IPS DF 6.9 (cell line): Measurements from ENCODE around the gene NAA60.

Experiments used
- DNase-seq: peaks from one replicate; pipeline ENCODE4 v3.0.0-alpha.2; 2013; ENCODE audit warnings: low read depth, low spot score
- H3K27ac ChIP-seq: one replicate; pipeline ENCODE4 v1.5.1; 2013; ENCODE audit warnings: low read length, control low read depth
- H3K27me3 ChIP-seq: 2 replicates; pipeline ENCODE4 v1.6.1; 2013; ENCODE audit warnings: mild to moderate bottlenecking, low read length; ENCODE audit not compliant: control insufficient read depth, insufficient read depth
- H3K36me3 ChIP-seq: 2 replicates; pipeline ENCODE4 v1.6.1; 2013; ENCODE audit warnings: low read length; ENCODE audit not compliant: control insufficient read depth, insufficient read depth
- H3K4me1 ChIP-seq: 2 replicates; pipeline ENCODE4 v1.6.1; 2013; ENCODE audit warnings: low read length; ENCODE audit not compliant: control insufficient read depth, insufficient read depth
- H3K4me3 ChIP-seq: 2 replicates; pipeline ENCODE4 v1.5.1; 2013; ENCODE audit warnings: mild to moderate bottlenecking, low read length
- H3K9me3 ChIP-seq: 2 replicates; pipeline ENCODE4 v1.6.1; 2013; ENCODE audit warnings: low read length, inconsistent platforms; ENCODE audit not compliant: control insufficient read depth, insufficient read depth
- WGBS: extraction: QIAGEN DNeasy Blood & Tissue Kit; methylation state at CpG from one replicate; pipeline ENCODE4 v1.1.7; 2013; ENCODE audit warnings: mixed read lengths, missing lambda C conversion rate; ENCODE audit not compliant: insufficient read length, insufficient coverage; 5-methylcytosine and 5-hydroxymethylcytosine counted together

NAA60 gene

GRCh38 chr16:3444032-3444388 lies 530 bp downstream of the NAA60 start:
- Histone ChIP-seq H3K4me3 (peak overlapping the region; percentile 35; the same call in 1 of the 2 replicates), H3K4me1 (no peaks in the 10 kb centered on the region), H3K27me3 (no peaks in the 10 kb centered on the region), H3K9me3 (no peaks in the 10 kb centered on the region), H3K27ac (no peak overlapping the region), H3K36me3 (no peaks in the 10 kb centered on the region)
- WGBS = no CpG with 5 or more reads among the region's 10 CpGs
- no peak for DNase-seq

- H3K27me3 ChIP-seq = no peaks in the 10 kb centered on the region
- no peak overlapping the region for H3K4me3 ChIP-seq
- DNase-seq = no peak
- H3K9me3 ChIP-seq = no peaks in the 10 kb centered on the region; the same call in 1 of the 2 replicates
- no peaks in the 10 kb centered on the region; the same call in 1 of the 2 replicates for H3K4me1 ChIP-seq
- H3K36me3 ChIP-seq = no peaks in the 10 kb centered on the region
- H3K27ac ChIP-seq = no peak overlapping the region
- no CpG with 5 or more reads among the region's 5 CpGs for WGBS
Measured at GRCh38 chr16:3454093-3454492, 10.6 kb downstream of the NAA60 start.

DNA sequence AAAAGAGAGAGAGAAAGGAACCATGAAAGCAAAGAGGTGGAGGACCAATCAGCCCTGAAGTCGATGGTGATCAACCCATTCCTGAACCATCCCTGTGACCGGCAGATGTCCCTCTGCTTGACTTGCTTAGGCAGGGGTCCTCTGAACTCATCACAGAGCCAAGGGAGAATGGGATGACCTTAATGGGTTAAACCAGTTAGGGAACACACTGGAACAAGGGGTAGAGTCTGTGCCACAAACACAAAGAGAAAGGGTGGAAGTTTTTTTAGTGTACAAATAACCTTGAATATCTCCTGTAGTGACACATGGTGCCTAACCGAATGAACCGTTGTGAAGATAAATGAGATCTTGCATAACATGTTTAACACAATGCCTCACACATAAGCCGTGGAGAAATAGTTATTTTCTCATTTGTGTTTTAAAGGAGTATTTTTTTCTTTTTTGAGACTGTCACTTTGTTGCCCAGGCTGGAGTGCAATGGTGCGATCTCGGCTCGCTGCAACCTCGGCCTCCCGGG lies 11.2 kb downstream of the NAA60 start:
- DNase-seq = no peak
- no peaks in the 10 kb centered on the region for H3K27me3 ChIP-seq
- H3K4me3 ChIP-seq = no peak overlapping the region
- no peaks in the 10 kb centered on the region for H3K36me3 ChIP-seq
- H3K27ac ChIP-seq = no peak overlapping the region
- no peaks in the 10 kb centered on the region for H3K9me3 ChIP-seq
- H3K4me1 ChIP-seq = peaks cover 2% of the 10 kb centered on the region; the same call in 1 of the 2 replicates
- no CpG with 5 or more reads among the region's 10 CpGs for WGBS

- no peaks in the 10 kb centered on the region for H3K36me3 ChIP-seq
- H3K27me3 ChIP-seq = no peaks in the 10 kb centered on the region
- peak; percentile 70 for DNase-seq
- no CpG with 5 or more reads among the region's 83 CpGs for WGBS
- peak overlapping the region; percentile 50; the same call in 1 of the 2 replicates for H3K4me3 ChIP-seq
- peaks cover 5% of the 10 kb centered on the region for H3K4me1 ChIP-seq
- H3K9me3 ChIP-seq = no peaks in the 10 kb centered on the region
- H3K27ac ChIP-seq = no peak overlapping the region
Measured at GRCh38 chr16:3457434-3458252, 14.2 kb downstream of the NAA60 start.

DNA sequence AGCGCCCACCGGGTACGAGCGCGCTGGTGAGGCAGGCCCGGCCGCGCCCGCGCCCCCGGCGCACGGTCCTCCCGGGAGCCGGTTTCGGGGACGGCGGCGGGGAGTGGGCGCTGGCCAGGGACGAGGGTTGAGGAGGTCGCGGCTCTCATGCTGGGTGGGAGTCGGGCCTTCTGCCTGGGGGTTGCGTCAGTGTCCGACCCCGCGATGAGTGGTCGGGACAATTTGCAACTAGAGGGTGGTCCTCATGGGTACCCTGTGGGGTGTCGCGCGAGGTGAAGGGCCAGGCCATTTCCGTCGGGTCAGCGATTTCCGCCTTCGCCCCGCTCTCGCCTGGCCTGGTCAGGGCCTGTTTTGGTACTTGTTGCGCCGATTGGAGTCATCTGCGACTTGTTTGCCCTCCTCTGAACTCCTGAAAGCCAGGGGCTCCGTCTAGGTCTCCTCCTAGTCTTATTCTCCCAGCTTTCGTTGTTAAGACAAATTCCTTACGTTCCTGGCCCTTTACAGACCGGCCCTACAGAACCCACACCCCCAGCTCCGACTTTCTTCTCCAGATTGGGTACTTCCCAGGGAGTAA lies 14.9 kb downstream of the NAA60 start:
- no peaks in the 10 kb centered on the region for H3K36me3 ChIP-seq
- no peak overlapping the region for H3K27ac ChIP-seq
- H3K27me3 ChIP-seq = no peaks in the 10 kb centered on the region
- WGBS = no CpG with 5 or more reads among the region's 47 CpGs
- H3K9me3 ChIP-seq = no peaks in the 10 kb centered on the region
- no peak for DNase-seq
- peaks cover 5% of the 10 kb centered on the region for H3K4me1 ChIP-seq
- peak overlapping the region; percentile 50; the same call in 1 of the 2 replicates for H3K4me3 ChIP-seq

DNA sequence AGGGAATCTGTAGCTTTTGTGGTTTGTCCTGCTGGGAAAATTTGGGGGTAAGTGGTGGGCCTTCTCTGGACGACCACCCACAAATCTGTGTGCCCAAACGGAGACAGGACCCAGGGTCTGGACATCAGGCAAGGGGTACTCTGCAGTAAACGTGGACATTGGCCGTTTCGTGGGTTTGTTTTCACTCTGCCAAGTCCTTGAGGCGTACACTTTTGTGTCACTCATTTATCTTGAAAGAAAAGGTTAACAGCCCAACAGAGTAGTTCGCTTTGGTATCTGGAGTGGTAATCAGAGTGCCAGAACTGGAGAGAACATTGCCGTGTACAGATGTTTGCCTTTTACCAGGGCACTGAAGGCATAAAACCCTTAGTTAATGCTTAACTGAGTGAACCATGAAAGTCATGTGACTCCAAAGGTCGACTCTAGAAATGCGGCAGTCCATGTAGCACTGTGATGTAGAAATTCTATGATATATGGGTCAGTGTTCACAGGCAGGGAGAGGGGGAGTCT lies 15.4 kb downstream of the NAA60 start:
- Histone ChIP-seq H3K9me3 (no peaks in the 10 kb centered on the region), H3K4me1 (peaks cover 5% of the 10 kb centered on the region), H3K27me3 (no peaks in the 10 kb centered on the region), H3K27ac (no peak overlapping the region), H3K4me3 (peak overlapping the region; percentile 50; the same call in 1 of the 2 replicates), H3K36me3 (no peaks in the 10 kb centered on the region)
- DNase-seq = no peak
- no CpG with 5 or more reads among the region's 10 CpGs for WGBS

GRCh38 chr16:3459401-3460090 lies 16.1 kb downstream of the NAA60 start:
- H3K9me3 ChIP-seq = no peaks in the 10 kb centered on the region
- H3K4me1 ChIP-seq = peaks cover 5% of the 10 kb centered on the region
- WGBS = no CpG with 5 or more reads among the region's 9 CpGs
- DNase-seq = no peak
- no peaks in the 10 kb centered on the region for H3K36me3 ChIP-seq
- H3K27ac ChIP-seq = no peak overlapping the region
- H3K4me3 ChIP-seq = no peak overlapping the region
- H3K27me3 ChIP-seq = no peaks in the 10 kb centered on the region

- H3K4me1 ChIP-seq = peaks cover 5% of the 10 kb centered on the region
Measured at GRCh38 chr16:3460121-3460520, 16.6 kb downstream of the NAA60 start.

DNA sequence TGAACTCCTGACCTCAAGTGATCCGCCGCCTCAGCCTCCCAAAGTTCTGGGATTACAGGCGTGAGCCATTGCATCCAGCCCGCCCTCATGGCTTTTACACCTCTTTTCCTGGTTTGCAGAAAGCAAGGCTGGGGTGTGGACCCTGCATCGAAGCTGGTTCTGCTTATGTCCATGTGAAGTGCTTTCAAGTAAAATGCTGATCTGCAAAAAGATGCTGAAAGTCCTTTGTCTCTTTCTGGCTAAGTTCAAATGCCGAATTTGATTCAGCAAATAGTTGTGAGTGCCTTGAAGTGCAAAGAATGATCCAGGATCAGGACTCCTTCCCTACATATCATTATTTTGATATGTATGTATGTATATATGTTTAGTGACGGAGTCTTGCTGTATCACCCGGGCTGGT lies 17.1 kb downstream of the NAA60 start:
- Histone ChIP-seq H3K36me3 (no peaks in the 10 kb centered on the region), H3K4me1 (peaks cover 5% of the 10 kb centered on the region), H3K4me3 (no peak overlapping the region), H3K27me3 (no peaks in the 10 kb centered on the region), H3K9me3 (no peaks in the 10 kb centered on the region), H3K27ac (no peak overlapping the region)
- no peak for DNase-seq
- WGBS = no CpG with 5 or more reads among the region's 8 CpGs

More at GRCh38 chr16:3460121-3460520, 16.6 kb downstream of the NAA60 start:
- no peak for DNase-seq
- Histone ChIP-seq H3K9me3 (no peaks in the 10 kb centered on the region), H3K27me3 (no peaks in the 10 kb centered on the region), H3K4me3 (no peak overlapping the region), H3K27ac (no peak overlapping the region), H3K36me3 (no peaks in the 10 kb centered on the region)
- WGBS = no CpG with 5 or more reads among the region's 7 CpGs

DNA sequence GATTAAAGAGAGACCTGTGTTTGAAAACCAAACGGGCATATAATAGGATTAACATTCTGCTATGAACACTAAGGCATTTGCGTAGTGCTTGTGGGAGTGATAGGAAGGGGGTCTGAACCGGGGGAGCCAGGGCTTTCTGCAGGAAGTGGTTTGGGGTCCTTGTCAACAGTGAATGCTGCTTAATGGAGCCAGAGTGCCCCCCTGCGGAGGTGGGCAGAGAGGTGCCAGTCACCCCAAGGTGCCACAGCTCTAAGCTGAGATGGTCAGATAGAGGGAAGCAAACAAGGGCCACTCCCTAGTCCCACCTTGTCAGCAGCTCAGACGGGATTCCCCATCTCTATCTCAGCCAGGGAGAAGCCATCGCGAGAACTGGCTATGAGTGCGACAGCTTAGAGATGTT lies 17.7 kb downstream of the NAA60 start:
- DNase-seq = no peak
- no peaks in the 10 kb centered on the region for H3K36me3 ChIP-seq
- H3K9me3 ChIP-seq = no peaks in the 10 kb centered on the region
- H3K4me3 ChIP-seq = no peak overlapping the region
- no peaks in the 10 kb centered on the region for H3K27me3 ChIP-seq
- H3K4me1 ChIP-seq = peaks cover 5% of the 10 kb centered on the region
- WGBS = no CpG with 5 or more reads among the region's 8 CpGs
- H3K27ac ChIP-seq = no peak overlapping the region
